DND-41 (cell line): ENCODE results near the gene TRANK1.

Experiments used
- ATAC-seq: fragments of 200-7000 bp; cut with Tn5 transposase; 3 replicates; pipeline ENCODE4 v1.9.1; 2021; ENCODE audit warnings: low read depth; ENCODE audit not compliant: insufficient read depth
- DNase-seq: peaks from one replicate; pipeline ENCODE4 v3.0.0-alpha.2; 2020
- H2AFZ ChIP-seq: 2 replicates; pipeline ENCODE4 v1.6.0; 2012; ENCODE audit warnings: low read depth, low read length
- H3K27ac ChIP-seq: 2 replicates; pipeline ENCODE4 v1.5.1; 2012; ENCODE audit warnings: low read length, inconsistent platforms
- H3K27me3 ChIP-seq: fragments of 200-600 bp; sonication (generic); 2 replicates; pipeline ENCODE4 v1.6.0; 2012; ENCODE audit warnings: low read length, mild to moderate bottlenecking, inconsistent platforms; ENCODE audit not compliant: insufficient read depth, poor library complexity
- H3K36me3 ChIP-seq: 2 replicates; pipeline ENCODE4 v1.5.1; 2012; ENCODE audit warnings: low read length, inconsistent platforms; ENCODE audit not compliant: insufficient read depth
- H3K4me1 ChIP-seq: 2 replicates; pipeline ENCODE4 v1.5.1; 2012; ENCODE audit warnings: mild to moderate bottlenecking, low read length; ENCODE audit not compliant: insufficient read depth
- H3K4me2 ChIP-seq: 2 replicates; pipeline ENCODE4 v1.6.0; 2012; ENCODE audit warnings: mild to moderate bottlenecking, moderate library complexity, low read length, inconsistent platforms; ENCODE audit not compliant: insufficient read depth
- H3K4me3 ChIP-seq, 2 experiments: fragments of 200-600 bp in 1 of 2; shearing (Covaris generic) in 1 of 2; 2 replicates each; pipeline ENCODE4 v1.5.1; 2012 to 2016; ENCODE audit warnings: inconsistent platforms in 2 of 2, low read length in 2 of 2, mild to moderate bottlenecking in 2 of 2, low read depth in 1 of 2, moderate library complexity in 1 of 2
- H3K79me2 ChIP-seq: 2 replicates; pipeline ENCODE4 v1.6.0; 2012; ENCODE audit warnings: low read length, inconsistent platforms; ENCODE audit not compliant: insufficient read depth
- H3K9ac ChIP-seq: 2 replicates; pipeline ENCODE4 v1.6.0; 2012; ENCODE audit warnings: low read depth, mild to moderate bottlenecking, inconsistent platforms, low read length, moderate library complexity
- H3K9me3 ChIP-seq: 2 replicates; pipeline ENCODE4 v1.5.1; 2012; ENCODE audit warnings: low read length, moderate library complexity, mild to moderate bottlenecking, inconsistent platforms; ENCODE audit not compliant: insufficient read depth, severe bottlenecking
- H4K20me1 ChIP-seq: 2 replicates; pipeline ENCODE4 v1.6.0; 2012; ENCODE audit warnings: low read length; ENCODE audit not compliant: insufficient read depth
- EZH2 ChIP-seq: IDR thresholded peaks from 3 replicates; pipeline ENCODE4 v1.6.1; 2012; ENCODE audit warnings: borderline replicate concordance, low read depth, mild to moderate bottlenecking, moderate library complexity, low read length, inconsistent platforms; ENCODE audit not compliant: severe bottlenecking
- TF ChIP-seq, protein P1 (sequence below): IDR thresholded peaks from 2 replicates; pipeline ENCODE4 v1.5.1; 2012; ENCODE audit warnings: borderline replicate concordance, low read length, moderate library complexity, mild to moderate bottlenecking; ENCODE audit not compliant: poor library complexity, severe bottlenecking; ENCODE audit errors: extremely low read depth

The TRANK1 gene

DNA sequence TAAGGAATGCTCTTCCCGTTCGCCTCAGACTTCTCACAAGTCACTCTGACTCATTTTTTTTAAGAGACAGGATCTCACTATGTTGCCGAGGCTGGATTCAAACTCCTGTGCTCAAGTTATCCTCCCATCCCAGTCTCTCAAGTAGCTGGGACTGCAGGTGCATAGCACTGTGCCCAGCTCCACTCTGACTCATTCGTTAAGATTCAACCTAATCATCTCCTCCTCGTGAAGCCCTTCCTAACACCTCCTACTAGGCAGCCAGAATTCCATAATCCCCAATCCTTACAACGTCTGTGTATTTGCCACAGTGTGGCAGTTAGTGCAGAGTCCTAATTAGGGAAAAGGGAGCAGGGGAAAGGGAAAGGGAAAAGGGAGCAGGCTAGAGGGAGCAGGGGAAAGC lies 154.1 kb downstream of the TRANK1 start:
- H3K9me3 ChIP-seq, result no peaks in the 10 kb centered on the region
- TF ChIP-seq, protein P1, sequence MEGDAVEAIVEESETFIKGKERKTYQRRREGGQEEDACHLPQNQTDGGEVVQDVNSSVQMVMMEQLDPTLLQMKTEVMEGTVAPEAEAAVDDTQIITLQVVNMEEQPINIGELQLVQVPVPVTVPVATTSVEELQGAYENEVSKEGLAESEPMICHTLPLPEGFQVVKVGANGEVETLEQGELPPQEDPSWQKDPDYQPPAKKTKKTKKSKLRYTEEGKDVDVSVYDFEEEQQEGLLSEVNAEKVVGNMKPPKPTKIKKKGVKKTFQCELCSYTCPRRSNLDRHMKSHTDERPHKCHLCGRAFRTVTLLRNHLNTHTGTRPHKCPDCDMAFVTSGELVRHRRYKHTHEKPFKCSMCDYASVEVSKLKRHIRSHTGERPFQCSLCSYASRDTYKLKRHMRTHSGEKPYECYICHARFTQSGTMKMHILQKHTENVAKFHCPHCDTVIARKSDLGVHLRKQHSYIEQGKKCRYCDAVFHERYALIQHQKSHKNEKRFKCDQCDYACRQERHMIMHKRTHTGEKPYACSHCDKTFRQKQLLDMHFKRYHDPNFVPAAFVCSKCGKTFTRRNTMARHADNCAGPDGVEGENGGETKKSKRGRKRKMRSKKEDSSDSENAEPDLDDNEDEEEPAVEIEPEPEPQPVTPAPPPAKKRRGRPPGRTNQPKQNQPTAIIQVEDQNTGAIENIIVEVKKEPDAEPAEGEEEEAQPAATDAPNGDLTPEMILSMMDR, result no peak
- no peak for TF ChIP-seq EZH2

DNA sequence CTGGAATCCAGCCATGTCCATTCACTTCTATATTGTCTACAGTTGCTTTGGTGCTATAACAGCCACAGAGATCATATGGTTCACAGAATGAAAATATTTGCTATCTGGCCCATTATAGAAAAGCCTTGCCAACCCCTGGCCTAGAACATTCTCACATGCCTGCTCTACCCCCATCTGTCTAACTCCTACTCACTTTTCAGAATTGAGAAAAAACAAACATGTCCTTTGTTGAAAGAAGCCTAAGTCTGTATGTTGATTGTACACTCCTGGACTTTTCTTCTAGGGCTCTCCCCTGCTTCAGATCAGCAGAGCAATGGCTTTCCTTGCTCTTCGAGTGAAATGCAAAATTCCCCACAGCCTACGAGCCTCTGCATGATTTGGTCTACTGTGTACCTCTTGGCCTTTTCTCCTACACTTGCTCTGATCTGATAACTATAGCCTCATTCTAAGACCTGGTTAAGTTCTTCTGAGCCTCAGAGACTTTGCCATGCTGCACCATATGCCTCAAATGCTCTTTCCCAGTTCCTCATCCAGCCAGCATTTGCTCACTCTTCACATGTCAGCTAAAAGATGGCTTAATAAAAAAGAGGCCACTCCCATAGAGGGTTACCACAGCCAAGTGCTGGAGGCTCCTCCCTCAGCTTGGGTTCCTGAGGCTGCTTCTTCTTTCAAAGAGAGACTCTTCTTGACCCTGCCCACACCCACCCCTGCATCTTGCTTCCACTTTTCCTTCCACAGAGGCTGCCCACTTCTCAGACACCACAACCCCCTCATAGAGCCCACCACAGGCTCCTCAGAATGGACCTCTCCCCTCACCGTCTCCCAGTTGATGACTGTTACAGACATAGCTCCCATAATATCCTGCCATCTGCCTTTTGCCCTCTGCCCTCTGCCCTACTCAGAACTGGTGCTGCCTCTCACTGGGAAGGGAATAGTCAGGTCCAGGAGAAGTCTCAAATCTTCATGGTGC lies 157.6 kb downstream of the TRANK1 start:
- Histone ChIP-seq H3K4me1 (no peaks in the 10 kb centered on the region), H3K4me2 (no peak overlapping the region), H2AFZ (no peak overlapping the region), H3K27me3 (no peaks in the 10 kb centered on the region), H4K20me1 (no peaks in the 10 kb centered on the region), H3K79me2 (no peaks in the 10 kb centered on the region), H3K9ac (no peak overlapping the region), H3K36me3 (no peaks in the 10 kb centered on the region), H3K27ac (no peak overlapping the region), H3K4me3 (no peak overlapping the region), H3K9me3 (no peaks in the 10 kb centered on the region)
- DNase-seq (no peak), ATAC-seq (peak; percentile 61; the same call in 2 of the 3 replicates)
- TF ChIP-seq EZH2, result no peak
- TF ChIP-seq, protein P1, result no peak

More for the DNA sequence above, 154.1 kb downstream of the TRANK1 start:
- Histone ChIP-seq H3K36me3 (no peaks in the 10 kb centered on the region), H3K9ac (no peak overlapping the region), H3K27ac (no peak overlapping the region), H3K27me3 (no peaks in the 10 kb centered on the region), H3K4me2 (no peak overlapping the region), H3K4me3 (no peak overlapping the region), H3K4me1 (no peaks in the 10 kb centered on the region), H4K20me1 (no peaks in the 10 kb centered on the region), H3K79me2 (no peaks in the 10 kb centered on the region), H2AFZ (no peak overlapping the region)
- DNase-seq (no peak), ATAC-seq (no peak)

DNA sequence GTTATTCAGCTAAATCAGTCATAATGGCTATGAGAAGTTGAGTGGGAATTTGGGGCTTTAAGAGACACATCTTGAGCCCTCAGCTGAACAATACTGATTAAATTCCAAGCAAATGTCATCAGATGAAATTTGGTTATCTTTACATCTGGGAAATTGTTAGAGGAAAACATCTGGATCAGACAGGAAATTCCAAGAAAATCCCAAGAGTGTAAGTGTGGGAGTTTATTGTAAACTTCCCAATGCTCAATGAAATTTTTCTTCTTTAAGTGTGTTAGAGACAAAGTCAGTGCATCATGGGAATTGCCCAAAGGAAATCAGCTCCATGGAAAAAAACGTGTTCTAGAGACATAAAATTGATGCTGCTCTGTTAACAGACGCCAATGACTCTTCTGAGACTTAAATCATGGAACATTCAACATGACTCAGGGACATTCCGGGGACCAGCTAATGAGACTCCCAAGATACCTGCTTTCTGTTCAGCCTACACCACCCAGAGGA lies 160.7 kb downstream of the TRANK1 start:
- Histone ChIP-seq H2AFZ (no peak overlapping the region), H3K4me3 (no peak overlapping the region)
- TF ChIP-seq, protein P1, result no peak
- no peak for TF ChIP-seq EZH2

More for the DNA sequence above, 160.7 kb downstream of the TRANK1 start:
- Histone ChIP-seq H3K4me1 (no peaks in the 10 kb centered on the region), H3K4me2 (no peak overlapping the region), H3K27me3 (no peaks in the 10 kb centered on the region), H3K9me3 (no peaks in the 10 kb centered on the region), H3K9ac (no peak overlapping the region), H4K20me1 (no peaks in the 10 kb centered on the region), H3K36me3 (no peaks in the 10 kb centered on the region), H3K27ac (no peak overlapping the region), H3K79me2 (no peaks in the 10 kb centered on the region)
- DNase-seq, result no peak
- ATAC-seq, result no peak
